Activated CD4-positive, alpha-beta T cell treated with anti-CD3 and anti-CD28 coated beads, Interleukin-2, amount 50 U/mL, for 24 hours (primary cell): ENCODE results near the gene PTBP1.

ENCODE experiments used
- DNase-seq, 2 donors: peaks; one replicate each; pipeline ENCODE4 v3.0.0-alpha.2; 2020; ENCODE audit warnings: low read depth in 1 of 2, low spot score in 1 of 2

PTBP1 gene

DNA sequence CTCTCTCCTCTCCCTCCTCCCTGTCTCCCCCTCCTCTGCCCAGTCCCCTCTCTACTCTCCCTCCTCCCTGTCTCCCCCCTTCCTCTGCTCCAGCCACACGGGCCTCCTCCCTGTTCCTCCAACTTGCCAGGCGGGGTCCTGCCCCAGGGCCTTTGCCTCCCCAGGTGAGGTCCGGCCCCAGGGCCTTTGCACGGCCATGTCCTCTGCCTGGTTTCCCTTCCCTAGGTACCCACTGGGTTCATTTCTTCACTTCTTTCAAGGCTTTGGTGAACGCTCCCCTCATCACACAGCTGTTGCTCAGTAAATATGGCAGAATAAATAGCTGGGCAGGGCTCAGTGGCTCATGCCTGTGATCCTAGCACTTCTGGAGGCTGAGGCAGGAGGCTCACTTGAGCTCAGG lies 25.2 kb upstream of the PTBP1 start:
- no peak for DNase-seq

- DNase-seq: no peak
These were observed 24.4 kb upstream of the PTBP1 start for GRCh38 chr19:772730-773436.

- no peak for DNase-seq
These were observed 20.7 kb upstream of the PTBP1 start for GRCh38 chr19:776549-776948.

GRCh38 chr19:778910-779653 lies 18.2 kb upstream of the PTBP1 start:
- DNase-seq: no peak

DNA sequence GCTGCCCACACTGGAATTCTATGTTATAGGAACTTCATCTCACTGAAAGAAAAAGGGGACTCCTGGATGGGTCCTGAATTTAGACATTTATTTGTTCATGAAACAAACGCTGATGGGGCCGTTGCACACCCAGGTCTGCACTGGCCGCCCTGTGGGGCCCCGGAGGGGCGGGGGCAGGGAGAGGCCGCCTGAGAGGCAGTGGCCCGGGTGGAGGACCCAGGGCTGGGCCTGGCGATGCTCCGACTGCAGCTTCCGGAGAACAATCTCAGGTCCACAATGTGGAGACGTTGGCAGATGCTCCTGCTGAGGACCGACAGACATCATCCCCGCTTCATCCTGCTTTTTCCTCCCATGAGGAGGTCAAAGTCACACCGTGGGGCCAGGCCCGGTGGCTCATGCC lies 16.3 kb upstream of the PTBP1 start:
- DNase-seq: no peak

DNA sequence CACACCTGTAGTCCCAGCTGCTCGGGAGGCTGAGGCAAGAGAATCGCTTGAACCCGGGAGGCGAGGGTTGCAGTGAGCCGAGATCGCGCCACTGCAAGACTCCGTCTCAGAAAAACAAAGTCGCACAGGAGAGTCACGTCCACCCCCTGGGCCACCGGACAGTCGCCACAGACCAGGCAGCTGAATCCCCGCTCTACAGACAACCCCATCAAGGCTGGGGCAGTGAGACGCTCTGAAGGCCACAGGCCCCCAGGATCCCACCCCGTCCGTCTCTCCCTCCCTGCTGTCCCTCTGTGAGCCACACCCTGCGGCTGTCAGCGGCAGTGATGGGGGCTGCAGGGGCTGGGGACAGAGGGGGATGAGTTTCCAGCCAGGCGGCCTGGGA lies 15.5 kb upstream of the PTBP1 start:
- no peak for DNase-seq

GRCh38 chr19:782185-782877 lies 14.9 kb upstream of the PTBP1 start:
- no peak for DNase-seq

- no peak for DNase-seq
These were observed 14.2 kb upstream of the PTBP1 start for GRCh38 chr19:782878-783668.

GRCh38 chr19:784541-784940 lies 12.7 kb upstream of the PTBP1 start:
- no peak for DNase-seq

DNA sequence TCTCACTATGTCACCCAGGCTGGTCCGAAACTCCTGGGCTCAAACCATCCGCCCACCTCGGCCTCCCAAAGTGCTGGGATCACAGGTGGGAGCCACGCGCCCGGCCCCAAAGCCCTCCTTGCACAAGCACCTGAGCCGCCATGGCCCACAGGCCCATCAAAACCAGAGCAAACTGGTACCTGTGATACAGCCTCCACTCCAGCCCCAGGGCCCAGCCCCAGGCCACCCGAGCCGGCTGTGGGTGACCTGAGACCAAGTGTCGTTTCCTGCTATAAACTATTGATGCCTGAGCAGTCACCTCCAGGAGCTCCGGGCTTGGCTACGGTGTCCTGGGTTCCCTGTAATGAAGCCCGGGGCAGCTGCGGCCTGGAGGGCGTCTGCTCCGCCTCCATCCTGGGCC lies 9.7 kb upstream of the PTBP1 start:
- DNase-seq: no peak

- DNase-seq: no peak
These were observed 8.6 kb upstream of the PTBP1 start for GRCh38 chr19:788686-788982.

DNA sequence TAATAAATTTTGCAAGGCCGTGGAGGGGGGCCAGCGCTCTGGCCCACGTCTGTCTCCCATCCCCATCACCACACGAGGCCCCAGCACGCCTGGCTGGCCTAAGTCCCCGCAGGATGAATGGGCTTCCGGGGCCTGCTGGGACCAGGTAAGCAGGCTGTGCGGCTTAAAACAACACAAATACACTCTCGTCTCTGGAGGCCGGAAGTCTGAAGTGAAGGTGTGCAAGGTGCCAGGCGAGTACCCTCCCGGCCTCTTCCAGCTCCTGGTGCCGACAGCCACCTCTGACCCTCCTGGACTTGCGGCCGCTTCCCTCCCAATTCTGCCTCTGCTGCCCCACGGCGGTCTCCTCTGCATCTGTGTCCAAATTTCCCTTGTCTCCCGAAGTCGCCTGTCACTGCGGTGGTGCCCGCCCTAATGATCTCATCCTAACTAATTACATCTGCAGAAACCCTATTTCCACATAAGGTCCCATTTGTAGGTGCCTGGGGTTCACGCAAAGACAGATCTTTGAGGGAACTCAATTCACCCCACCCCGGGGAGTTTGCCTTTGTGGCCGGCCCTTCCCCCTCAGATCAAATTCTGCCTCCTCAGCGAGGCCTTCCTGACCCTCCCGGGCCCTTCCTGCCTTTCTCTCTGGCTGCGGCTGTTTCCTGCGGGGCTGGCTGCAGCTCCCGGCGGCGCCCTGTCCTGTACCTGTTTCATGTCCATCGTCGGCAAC lies 8.1 kb upstream of the PTBP1 start:
- DNase-seq: no peak

DNA sequence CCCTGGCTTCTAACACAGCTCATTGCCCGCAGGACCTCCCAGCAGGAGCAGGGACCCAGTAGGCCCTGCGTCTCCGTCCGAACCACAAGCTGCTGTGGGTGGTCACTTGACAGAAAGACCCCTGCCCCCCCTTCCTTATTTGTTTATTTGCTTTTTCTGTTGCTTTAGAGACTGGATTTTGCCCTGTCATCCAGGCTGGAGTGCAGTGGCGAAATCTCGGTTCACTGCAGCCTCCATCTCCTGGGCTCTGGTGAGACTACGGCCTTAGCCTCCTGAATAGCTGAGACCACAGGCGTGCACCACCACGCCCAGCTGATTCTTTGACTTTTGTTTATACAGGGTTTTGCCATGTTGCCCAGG lies 7.6 kb upstream of the PTBP1 start:
- DNase-seq: no peak

DNA sequence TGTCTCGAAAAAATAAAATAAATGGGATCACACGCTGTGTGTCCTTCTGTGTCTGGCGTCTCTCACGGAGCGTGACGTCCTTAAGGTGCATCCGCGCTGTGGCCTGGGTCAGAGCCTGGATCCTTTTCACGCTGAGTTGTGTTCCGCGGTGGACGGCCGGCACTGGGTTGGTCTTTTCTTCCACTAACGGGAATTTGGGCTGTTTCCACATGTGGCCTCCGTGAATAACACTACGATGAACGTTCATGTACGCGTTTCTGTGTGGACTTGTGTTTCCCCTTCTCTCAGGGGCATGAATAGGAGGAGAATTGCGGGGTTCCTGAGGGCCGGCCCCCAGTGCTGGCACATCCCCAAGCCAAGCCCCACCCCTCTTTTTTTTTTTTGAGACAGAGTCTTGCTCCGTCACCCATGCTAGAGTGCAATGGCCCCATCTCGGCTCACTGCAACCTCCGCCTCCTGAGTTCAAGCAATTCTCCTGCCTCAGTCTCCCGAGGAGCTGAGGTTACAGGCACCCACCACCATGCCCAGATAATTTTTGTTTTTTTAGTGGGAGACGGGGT lies 6.2 kb upstream of the PTBP1 start:
- DNase-seq: no peak

DNA sequence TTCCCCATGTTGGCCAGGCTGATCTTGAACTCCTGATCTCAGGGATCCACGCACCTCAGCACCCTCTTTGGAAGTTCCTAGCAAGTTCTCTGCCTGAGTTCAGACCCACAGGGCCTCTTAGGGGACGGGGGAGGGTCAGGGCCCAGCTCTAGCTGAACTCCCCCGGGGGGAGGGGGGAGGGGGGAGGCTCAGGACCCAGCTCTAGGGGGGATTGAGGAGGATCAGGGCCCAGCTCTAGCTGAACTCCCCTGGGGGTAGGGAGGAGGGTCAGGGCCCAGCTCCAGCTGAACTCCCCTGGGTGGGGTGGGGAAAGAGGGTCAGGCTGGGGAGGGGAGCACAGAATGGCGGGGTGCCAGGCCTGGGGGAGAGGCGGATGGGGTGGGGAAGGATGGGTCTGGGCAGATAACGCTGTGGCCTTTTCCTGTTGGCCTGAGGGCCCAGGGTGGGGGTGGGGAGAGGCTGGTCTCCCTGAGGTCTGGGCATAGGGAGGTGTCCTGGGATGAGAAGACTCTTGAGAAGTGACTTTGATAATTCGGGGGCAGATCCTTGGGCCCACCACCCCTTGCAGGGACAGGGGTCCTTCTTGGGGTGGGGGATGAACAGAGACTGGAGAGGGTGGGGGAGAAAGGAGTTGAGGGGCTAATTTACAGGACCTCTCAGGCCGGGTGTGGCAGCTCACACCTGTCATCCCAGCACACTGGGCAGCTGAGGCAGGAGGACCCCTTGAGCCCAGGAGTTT lies 5.5 kb upstream of the PTBP1 start:
- no peak for DNase-seq

- no peak for DNase-seq
These were observed 4.9 kb upstream of the PTBP1 start for GRCh38 chr19:792306-792885.

GRCh38 chr19:793806-794205 lies 3.4 kb upstream of the PTBP1 start:
- no peak for DNase-seq

DNA sequence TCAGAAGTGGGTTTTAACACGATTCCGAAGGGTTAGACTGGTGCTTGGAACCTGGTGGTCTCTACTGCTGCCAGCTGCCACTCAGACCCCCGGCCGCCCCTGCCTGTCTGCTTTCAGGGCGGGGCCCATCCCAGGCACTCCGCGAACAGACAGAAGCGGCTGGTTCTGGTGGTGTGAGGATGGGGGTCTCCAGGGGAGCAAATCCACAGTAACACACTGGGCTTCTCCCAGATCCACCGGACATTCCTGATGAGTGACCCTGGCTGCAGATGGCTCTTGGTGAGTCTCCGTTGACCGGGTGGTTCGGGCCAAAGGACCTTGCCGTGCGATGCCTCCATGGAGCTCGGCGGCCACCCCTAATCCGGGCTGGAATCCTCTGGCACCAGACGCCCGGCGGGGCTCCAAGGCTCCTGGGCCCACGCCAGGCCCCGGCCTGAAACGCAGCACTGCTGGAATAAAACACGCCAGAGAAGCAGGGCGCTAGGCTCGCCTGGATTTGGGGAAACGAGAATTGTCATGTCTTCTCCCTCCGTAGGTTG lies 2.1 kb upstream of the PTBP1 start:
- DNase-seq: no peak
